ENCODE data around the gene FYCO1. TPM values are rescaled to one million over a fixed set of nuclear protein-coding genes. Genes with fewer than 3 reads are reported as not detected.
A peak's percentile ranks its signal among the peaks of the same experiment; 100 is the strongest.

FYCO1 gene
- total and polyA plus RNA-seq, 10 of the 15 experiments (the other 5 are each of a cell fraction or from before 2014, with no cell fraction given), result 1.5 to 8.4 (median 6.5) TPM

DNA sequence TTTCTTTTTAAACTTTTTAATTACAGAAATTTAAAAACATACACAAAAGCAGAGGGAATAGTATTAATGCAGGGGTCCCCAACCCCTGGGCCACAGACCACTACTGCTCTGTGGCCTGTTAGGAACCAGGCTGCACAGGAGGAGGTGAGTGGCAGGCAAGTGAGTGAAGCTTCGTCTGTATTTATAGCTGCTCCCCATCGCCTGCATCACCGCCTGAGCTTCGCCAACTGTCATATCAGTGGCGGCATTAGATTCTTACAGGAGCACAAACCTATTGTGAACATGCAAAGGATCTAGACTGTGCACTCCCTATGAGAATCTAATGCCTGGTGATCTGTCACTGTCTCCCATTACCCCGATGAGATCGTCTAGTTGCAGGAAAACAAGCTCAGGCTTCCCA is 86.9 kb downstream of the FYCO1 start (continued):
- no peak for TF ChIP-seq CUX1 (IDR thresholded peaks at IDR 0.05; ENCODE audit: insufficient replicate concordance, low read depth, low read length)

DNA sequence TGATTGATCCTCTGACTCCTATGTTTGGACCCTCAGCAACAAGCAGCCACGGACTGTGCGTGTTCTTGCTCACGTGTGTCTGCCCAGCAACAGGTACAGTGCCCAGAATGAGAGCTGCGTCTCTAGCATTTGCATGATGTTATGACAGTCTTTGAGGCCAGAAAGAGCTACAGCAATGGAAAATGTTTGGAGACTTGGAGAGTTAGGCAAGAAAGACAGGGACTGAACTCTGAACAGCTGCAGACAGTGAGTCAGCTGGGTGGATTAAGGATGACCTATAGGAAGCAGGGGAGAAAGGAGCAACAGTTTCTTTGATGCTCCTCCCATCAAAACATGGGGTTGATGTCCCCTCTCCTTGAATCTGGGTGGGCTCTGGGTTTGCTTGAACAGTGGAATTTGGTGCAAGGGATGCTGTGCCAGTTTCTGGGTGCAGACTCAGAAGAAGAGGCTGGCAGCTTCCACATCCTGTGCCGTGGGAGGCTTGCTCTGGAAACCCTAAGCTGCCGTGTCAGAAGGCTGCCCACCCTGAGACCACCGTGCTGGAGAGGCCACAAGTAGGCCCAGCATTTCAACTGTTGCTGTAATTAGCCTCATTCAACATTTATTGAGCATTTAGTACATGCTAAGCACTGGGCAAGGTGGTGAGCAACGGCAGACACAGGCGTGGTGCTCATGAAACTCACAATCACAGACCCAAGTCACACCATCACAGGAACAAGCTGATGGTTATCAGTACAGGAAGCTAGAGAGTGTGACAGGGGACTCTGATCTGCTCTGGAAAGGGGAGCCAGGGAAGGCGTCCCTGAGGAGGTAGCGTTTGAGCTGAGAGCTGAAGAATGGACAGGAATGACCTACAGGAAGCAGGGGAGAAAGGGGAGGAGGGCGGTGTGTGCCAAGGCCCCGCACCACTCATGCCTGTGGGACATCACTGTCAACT is 87.6 kb downstream of the FYCO1 start:
- ChIA-PET POLR2A (interaction anchor here (0.6 to 6.4 kb wide), 13 partner anchors 8 to 86 kb away, joined by 3 to 41 read pairs (median 4); no protein-coding TSS in a partner anchor), SMC1A (ENCODE audit: uncharacterized antibody, unreplicated experiment) (interaction anchor here (0.8 to 11.8 kb wide), 16 partner anchors 9 to 248 kb away, joined by 3 to 199 read pairs (median 6); partner anchors contain the start of genes CCR9 and LZTFL1), RAD21 (ENCODE audit: unreplicated experiment) (interaction anchor here (0.9 to 11.1 kb wide), 12 partner anchors 13 to 157 kb away, joined by 3 to 229 read pairs (median 10); partner anchors contain the start of genes CCR9 and LZTFL1), CTCF (interaction anchor here (0.5 to 8.5 kb wide), 13 partner anchors 11 to 147 kb away, joined by 3 to 67 read pairs (median 4); no protein-coding TSS in a partner anchor)
- ATAC-seq, result no peak
- no peak overlapping the region for H2AFZ ChIP-seq (ENCODE audit: control insufficient read depth, low read depth, low read length)
- H3K4me3 ChIP-seq, result no peak overlapping the region
- H3K4me1 ChIP-seq (ENCODE audit: control insufficient read depth, insufficient read depth, low read length), result peaks cover 17% of the 10 kb centered on the region
- no peak overlapping the region for H3K27ac ChIP-seq (ENCODE audit: control insufficient read depth, insufficient read depth)
- no peak for FAIRE-seq
- no peak for DNase-seq (ENCODE audit: low read depth, low spot score)
- intact Hi-C loops (cut with micrococcal nuclease; ENCODE audit: unreplicated experiment) (no loop called here), in situ Hi-C loops (cut with MboI) (no loop called here)
- H3K9ac ChIP-seq (ENCODE audit: control insufficient read depth, insufficient read depth, low read length), result no peak overlapping the region
- no peak overlapping the region; the same call in 1 of the 2 replicates for H3K4me2 ChIP-seq (ENCODE audit: control insufficient read depth, insufficient read depth)
- no peaks in the 10 kb centered on the region for H3K79me2 ChIP-seq (ENCODE audit: control insufficient read depth, insufficient read depth, low read length)
- WGBS (ENCODE audit: insufficient coverage, insufficient replicate concordance, low lambda C conversion rate, missing lambda C conversion rate), result 76% methylated on average over 13 of the region's 13 CpGs
- no TSS peak for BruUV-seq (replicated peaks)
- peaks cover 0 to 8% of the 10 kb centered on the region in 2 experiments; a peak in 3 of 4 replicates for H3K36me3 ChIP-seq (ENCODE audit: control insufficient read depth in 2 of 2, insufficient read depth in 2 of 2, low read length in 1 of 2)
- no peaks in the 10 kb centered on the region for H4K20me1 ChIP-seq (ENCODE audit: control insufficient read depth, insufficient read depth)
- H3K27me3 ChIP-seq (replicated peaks in 1 of 2; ENCODE audit: control insufficient read depth in 2 of 2, insufficient read depth in 2 of 2, low read length in 1 of 2), result peaks cover 0 to 2% of the 10 kb centered on the region in 2 experiments; a peak in 1 of 4 replicates
- peaks cover 23% of the 10 kb centered on the region; the same call in 2 of the 3 replicates for H3K9me3 ChIP-seq (replicated peaks; ENCODE audit: control insufficient read depth, insufficient read depth, low read length)
- TF ChIP-seq ZNF687 (IDR thresholded peaks at IDR 0.05) (peak; percentile 47; the same call in 1 of the 2 replicates), POLR2A (IDR thresholded peaks at IDR 0.05; ENCODE audit: low read depth, low read length) (0 out of 2 replicates have a peak, but pooled peaks have one; percentile 13)
- TF ChIP-seq, protein P1, sequence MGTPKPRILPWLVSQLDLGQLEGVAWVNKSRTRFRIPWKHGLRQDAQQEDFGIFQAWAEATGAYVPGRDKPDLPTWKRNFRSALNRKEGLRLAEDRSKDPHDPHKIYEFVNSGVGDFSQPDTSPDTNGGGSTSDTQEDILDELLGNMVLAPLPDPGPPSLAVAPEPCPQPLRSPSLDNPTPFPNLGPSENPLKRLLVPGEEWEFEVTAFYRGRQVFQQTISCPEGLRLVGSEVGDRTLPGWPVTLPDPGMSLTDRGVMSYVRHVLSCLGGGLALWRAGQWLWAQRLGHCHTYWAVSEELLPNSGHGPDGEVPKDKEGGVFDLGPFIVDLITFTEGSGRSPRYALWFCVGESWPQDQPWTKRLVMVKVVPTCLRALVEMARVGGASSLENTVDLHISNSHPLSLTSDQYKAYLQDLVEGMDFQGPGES (IDR thresholded peaks at IDR 0.05), result no peak

Measured in GM12878 (cell line).